ENCODE measurements around the gene TLR5. TPM values are rescaled to one million over a fixed set of nuclear protein-coding genes. Genes with fewer than 3 reads are reported as not detected.

The TLR5 gene
- polyA plus RNA-seq, 1 donor: 1.9 TPM

DNA sequence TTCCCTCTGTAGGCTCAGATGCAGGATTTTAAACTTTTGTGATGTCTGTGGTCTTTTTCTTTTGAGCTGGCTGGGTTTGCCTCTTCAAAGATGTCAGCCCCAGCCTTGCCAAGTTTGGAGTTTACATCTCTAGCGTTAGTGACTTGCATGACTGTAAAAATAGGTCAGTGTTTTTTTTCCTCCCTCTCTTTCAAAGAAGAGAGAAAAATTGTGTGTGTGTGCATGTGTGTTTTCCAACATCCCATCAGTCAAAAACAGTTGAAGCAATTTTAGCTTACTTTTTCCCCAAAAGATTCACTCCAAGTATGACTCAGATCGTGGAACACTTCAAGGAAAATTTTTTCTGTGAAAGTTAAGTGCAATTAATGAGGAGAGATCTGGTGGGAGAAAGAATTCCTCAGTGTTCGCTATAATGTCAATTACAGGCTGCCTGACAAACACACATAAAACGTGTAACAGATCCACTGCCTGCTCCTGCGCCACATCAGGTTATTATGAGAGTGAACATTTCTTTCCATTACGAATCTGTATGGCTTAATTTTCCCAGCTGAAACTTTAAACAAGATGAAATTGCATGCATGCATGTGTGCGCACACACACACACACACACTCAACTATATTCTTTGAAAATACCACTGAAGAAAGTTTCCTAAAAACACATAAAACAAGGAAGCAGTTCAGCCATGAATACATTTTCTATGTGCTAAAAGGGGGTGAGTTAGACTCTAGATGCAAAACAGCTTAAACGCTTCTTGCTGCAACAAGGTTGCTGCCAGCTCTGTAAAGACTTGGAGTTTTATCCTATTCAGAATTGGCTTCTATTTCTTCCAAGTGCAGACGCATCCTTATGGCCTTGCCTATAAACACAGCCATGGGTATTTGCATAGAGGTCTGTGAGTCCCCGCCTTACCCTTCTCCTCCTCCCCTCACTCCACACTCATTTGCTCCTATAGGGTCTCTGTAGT lies 55.5 kb downstream of the TLR5 start:
- WGBS (ENCODE audit: insufficient coverage, low lambda C conversion rate): 86% methylated on average over 1 of the region's 10 CpGs
- Histone ChIP-seq H3K9me3 (ENCODE audit: control insufficient read depth, low read depth, low read length) (no peaks in the 10 kb centered on the region), H3K4me1 (ENCODE audit: control insufficient read depth, insufficient read depth, low read length) (peaks cover 3% of the 10 kb centered on the region), H3K36me3 (ENCODE audit: control insufficient read depth, insufficient read depth, low read length) (no peaks in the 10 kb centered on the region), H3K4me3 (ENCODE audit: low read length) (no peak overlapping the region), H3K27ac (ENCODE audit: low read length) (peak overlapping the region; percentile 28), H3K27me3 (ENCODE audit: control insufficient read depth, insufficient read depth, low read length) (no peaks in the 10 kb centered on the region)
- no peak for DNase-seq

GRCh38 chr1:223084464-223084866 lies 58.6 kb downstream of the TLR5 start:
- no peak for DNase-seq
- no peaks in the 10 kb centered on the region for H3K27me3 ChIP-seq (ENCODE audit: control insufficient read depth, insufficient read depth, low read length)
- H3K9me3 ChIP-seq (ENCODE audit: control insufficient read depth, low read depth, low read length): no peaks in the 10 kb centered on the region
- H3K4me1 ChIP-seq (ENCODE audit: control insufficient read depth, insufficient read depth, low read length): peaks cover 6% of the 10 kb centered on the region
- no peak overlapping the region for H3K4me3 ChIP-seq (ENCODE audit: low read length)
- H3K36me3 ChIP-seq (ENCODE audit: control insufficient read depth, insufficient read depth, low read length): no peaks in the 10 kb centered on the region
- 100% methylated on average over 2 of the region's 8 CpGs for WGBS (ENCODE audit: insufficient coverage, low lambda C conversion rate)
- no peak overlapping the region for H3K27ac ChIP-seq (ENCODE audit: low read length)

DNA sequence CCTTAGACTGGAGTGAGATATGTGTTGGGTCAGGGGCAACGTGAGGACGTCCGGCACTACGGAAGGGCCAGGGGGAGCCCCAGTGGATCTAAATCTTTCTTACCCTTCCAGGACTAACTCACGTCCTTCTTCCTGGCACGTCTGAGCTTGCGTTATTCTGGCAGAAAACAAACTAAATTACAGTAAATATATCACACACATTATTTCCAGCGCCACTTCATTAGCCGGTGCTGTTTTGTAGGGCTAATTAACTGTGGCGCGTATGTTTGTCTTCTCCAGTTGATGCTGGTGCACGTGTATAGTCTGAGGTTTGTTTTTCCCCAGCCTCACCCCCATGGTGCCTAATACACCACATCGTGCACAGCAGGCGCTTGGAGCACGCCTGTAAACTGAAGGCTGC lies 59.2 kb downstream of the TLR5 start:
- DNase-seq: no peak
- H3K9me3 ChIP-seq (ENCODE audit: control insufficient read depth, low read depth, low read length): no peaks in the 10 kb centered on the region
- 64% methylated on average over 3 of the region's 15 CpGs for WGBS (ENCODE audit: insufficient coverage, low lambda C conversion rate)
- no peak overlapping the region for H3K27ac ChIP-seq (ENCODE audit: low read length)
- H3K4me3 ChIP-seq (ENCODE audit: low read length): no peak overlapping the region
- H3K4me1 ChIP-seq (ENCODE audit: control insufficient read depth, insufficient read depth, low read length): peaks cover 6% of the 10 kb centered on the region
- no peaks in the 10 kb centered on the region for H3K27me3 ChIP-seq (ENCODE audit: control insufficient read depth, insufficient read depth, low read length)
- H3K36me3 ChIP-seq (ENCODE audit: control insufficient read depth, insufficient read depth, low read length): no peaks in the 10 kb centered on the region

DNA sequence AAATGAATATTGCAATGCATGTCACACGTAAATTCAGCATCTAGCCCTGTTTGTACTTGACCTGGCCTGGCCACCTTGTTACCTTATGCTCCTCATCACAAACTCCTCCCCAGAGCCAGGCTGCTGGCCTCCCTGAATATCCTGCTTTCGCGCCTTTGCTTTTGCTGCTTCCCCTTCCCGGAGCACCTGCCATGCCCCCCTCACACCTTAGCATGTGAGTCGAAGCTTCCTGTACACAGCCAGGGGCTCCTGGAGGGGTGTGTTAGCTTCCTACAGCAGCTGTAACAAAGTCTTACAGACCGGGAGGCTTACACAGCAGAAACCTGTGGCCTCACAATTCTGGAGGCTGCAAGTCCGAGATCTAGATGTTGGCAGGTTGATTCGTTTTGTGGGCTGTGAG lies 60.1 kb downstream of the TLR5 start:
- H3K4me3 ChIP-seq (ENCODE audit: low read length): no peak overlapping the region
- H3K27me3 ChIP-seq (ENCODE audit: control insufficient read depth, insufficient read depth, low read length): no peaks in the 10 kb centered on the region
- no peaks in the 10 kb centered on the region for H3K9me3 ChIP-seq (ENCODE audit: control insufficient read depth, low read depth, low read length)
- H3K27ac ChIP-seq (ENCODE audit: low read length): no peak overlapping the region
- no peaks in the 10 kb centered on the region for H3K36me3 ChIP-seq (ENCODE audit: control insufficient read depth, insufficient read depth, low read length)
- no CpG with 5 or more reads among the region's 8 CpGs for WGBS (ENCODE audit: insufficient coverage, low lambda C conversion rate)
- H3K4me1 ChIP-seq (ENCODE audit: control insufficient read depth, insufficient read depth, low read length): peaks cover 6% of the 10 kb centered on the region
- DNase-seq: no peak

DNA sequence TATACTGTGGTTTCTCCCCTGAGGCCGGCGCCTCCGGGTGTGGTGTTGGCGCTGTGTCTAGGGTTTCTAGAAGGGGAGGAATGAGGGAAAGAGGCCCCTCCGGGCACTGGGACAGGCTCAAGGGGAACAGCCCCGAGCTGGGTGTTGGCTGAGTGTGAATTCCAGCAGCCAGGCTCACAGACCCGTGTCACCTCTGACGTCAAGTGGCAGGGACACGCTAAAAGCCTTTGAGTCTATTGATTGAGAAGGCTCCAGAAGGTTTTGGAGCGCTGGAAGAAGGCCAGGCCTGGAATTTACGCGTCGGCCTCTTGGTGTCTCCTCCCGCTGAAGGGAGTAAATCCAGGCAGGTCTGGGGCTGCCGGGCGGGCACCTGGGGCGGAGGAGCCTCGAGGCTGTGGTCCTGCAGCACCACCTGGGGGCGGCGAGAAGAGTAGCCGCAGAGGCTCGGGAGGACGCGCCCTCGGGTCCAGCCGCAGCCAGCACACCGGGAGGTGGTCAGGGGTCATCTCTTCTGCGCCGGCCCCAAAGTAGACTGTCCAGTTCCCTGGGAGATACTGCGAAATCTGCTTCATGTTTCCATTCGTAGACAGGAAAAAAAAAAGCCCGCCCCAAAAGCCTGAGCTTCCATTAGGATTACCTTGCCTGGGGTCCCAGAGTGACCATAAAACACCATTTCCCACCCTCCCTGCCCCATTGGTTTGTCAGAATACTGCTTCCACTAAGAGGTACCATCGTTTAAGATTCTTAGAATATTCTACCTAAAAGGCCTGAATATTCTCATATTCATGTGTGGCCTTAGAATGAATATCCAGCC lies 61.7 kb downstream of the TLR5 start:
- Histone ChIP-seq H3K4me3 (ENCODE audit: low read length) (peak overlapping the region; percentile 31), H3K27me3 (ENCODE audit: control insufficient read depth, insufficient read depth, low read length) (no peaks in the 10 kb centered on the region), H3K4me1 (ENCODE audit: control insufficient read depth, insufficient read depth, low read length) (peaks cover 6% of the 10 kb centered on the region), H3K36me3 (ENCODE audit: control insufficient read depth, insufficient read depth, low read length) (no peaks in the 10 kb centered on the region), H3K27ac (ENCODE audit: low read length) (peak overlapping the region; percentile 71), H3K9me3 (ENCODE audit: control insufficient read depth, low read depth, low read length) (no peaks in the 10 kb centered on the region)
- WGBS (ENCODE audit: insufficient coverage, low lambda C conversion rate): no CpG with 5 or more reads among the region's 33 CpGs
- peak; percentile 83 to 88 for DNase-seq

DNA sequence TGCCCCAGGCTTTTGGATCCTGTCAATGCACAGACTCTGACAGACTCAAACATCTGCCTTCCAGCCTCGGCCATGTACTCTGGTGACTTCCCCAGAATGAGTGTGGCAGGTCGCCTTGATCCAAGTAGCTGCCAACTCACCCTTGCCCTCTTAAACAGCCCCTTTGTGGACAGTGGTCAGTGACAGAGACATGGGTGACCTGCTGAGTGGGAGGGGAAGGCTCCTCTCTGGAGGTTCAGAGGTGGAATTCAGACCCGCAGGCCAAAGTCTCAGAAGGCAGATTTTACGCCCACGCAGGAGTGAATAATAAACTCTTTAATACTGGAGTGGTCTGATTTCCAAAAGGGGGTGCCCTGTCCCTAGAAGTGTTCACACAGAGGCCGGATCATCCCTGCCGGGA lies 63.5 kb downstream of the TLR5 start:
- WGBS (ENCODE audit: insufficient coverage, low lambda C conversion rate): no CpG with 5 or more reads among the region's 7 CpGs
- no peak for DNase-seq
- H3K9me3 ChIP-seq (ENCODE audit: control insufficient read depth, low read depth, low read length): no peaks in the 10 kb centered on the region
- no peak overlapping the region for H3K4me3 ChIP-seq (ENCODE audit: low read length)
- H3K27ac ChIP-seq (ENCODE audit: low read length): no peak overlapping the region
- H3K4me1 ChIP-seq (ENCODE audit: control insufficient read depth, insufficient read depth, low read length): peaks cover 3% of the 10 kb centered on the region
- no peaks in the 10 kb centered on the region for H3K27me3 ChIP-seq (ENCODE audit: control insufficient read depth, insufficient read depth, low read length)
- H3K36me3 ChIP-seq (ENCODE audit: control insufficient read depth, insufficient read depth, low read length): no peaks in the 10 kb centered on the region

- no peak for DNase-seq
- no peaks in the 10 kb centered on the region for H3K9me3 ChIP-seq (ENCODE audit: control insufficient read depth, low read depth, low read length)
- H3K27ac ChIP-seq (ENCODE audit: low read length): no peak overlapping the region
- H3K4me1 ChIP-seq (ENCODE audit: control insufficient read depth, insufficient read depth, low read length): peaks cover 3% of the 10 kb centered on the region
- H3K4me3 ChIP-seq (ENCODE audit: low read length): no peak overlapping the region
- H3K27me3 ChIP-seq (ENCODE audit: control insufficient read depth, insufficient read depth, low read length): peaks cover under 1% of the 10 kb centered on the region
- no CpG with 5 or more reads among the region's 16 CpGs for WGBS (ENCODE audit: insufficient coverage, low lambda C conversion rate)
- no peaks in the 10 kb centered on the region for H3K36me3 ChIP-seq (ENCODE audit: control insufficient read depth, insufficient read depth, low read length)
Measured at GRCh38 chr1:223077247-223077833, 65.7 kb downstream of the TLR5 start.

GRCh38 chr1:223076362-223076761 lies 66.7 kb downstream of the TLR5 start:
- no CpG with 5 or more reads among the region's 6 CpGs for WGBS (ENCODE audit: insufficient coverage, low lambda C conversion rate)
- H3K4me1 ChIP-seq (ENCODE audit: control insufficient read depth, insufficient read depth, low read length): peaks cover 3% of the 10 kb centered on the region
- H3K27me3 ChIP-seq (ENCODE audit: control insufficient read depth, insufficient read depth, low read length): peaks cover 2% of the 10 kb centered on the region
- no peaks in the 10 kb centered on the region for H3K9me3 ChIP-seq (ENCODE audit: control insufficient read depth, low read depth, low read length)
- no peak overlapping the region for H3K27ac ChIP-seq (ENCODE audit: low read length)
- no peaks in the 10 kb centered on the region for H3K36me3 ChIP-seq (ENCODE audit: control insufficient read depth, insufficient read depth, low read length)
- no peak for DNase-seq
- H3K4me3 ChIP-seq (ENCODE audit: low read length): no peak overlapping the region

DNA sequence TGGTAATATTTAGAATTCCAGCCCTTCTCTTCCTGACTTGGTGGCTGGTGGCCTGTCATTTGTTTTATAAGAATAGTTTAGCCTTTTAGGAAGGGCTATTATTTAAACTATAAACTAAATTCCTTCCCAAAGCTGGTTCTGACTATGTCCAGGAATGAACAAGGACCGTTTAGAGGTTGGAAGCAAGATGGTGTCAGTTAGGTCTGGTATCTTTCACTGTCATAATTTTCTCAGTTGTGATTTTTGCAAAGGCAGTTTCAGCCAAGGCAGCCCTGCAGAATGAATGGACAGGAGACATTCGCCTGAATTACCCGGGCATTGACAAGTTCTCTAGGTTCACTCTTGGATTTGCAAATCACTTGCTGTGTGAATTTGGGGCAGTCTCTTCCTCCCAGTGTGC lies 67.2 kb downstream of the TLR5 start:
- no peaks in the 10 kb centered on the region for H3K9me3 ChIP-seq (ENCODE audit: control insufficient read depth, low read depth, low read length)
- H3K4me1 ChIP-seq (ENCODE audit: control insufficient read depth, insufficient read depth, low read length): no peaks in the 10 kb centered on the region
- no CpG with 5 or more reads among the region's 3 CpGs for WGBS (ENCODE audit: insufficient coverage, low lambda C conversion rate)
- no peak for DNase-seq
- no peaks in the 10 kb centered on the region for H3K36me3 ChIP-seq (ENCODE audit: control insufficient read depth, insufficient read depth, low read length)
- H3K27me3 ChIP-seq (ENCODE audit: control insufficient read depth, insufficient read depth, low read length): peaks cover 2% of the 10 kb centered on the region
- H3K27ac ChIP-seq (ENCODE audit: low read length): no peak overlapping the region
- H3K4me3 ChIP-seq (ENCODE audit: low read length): no peak overlapping the region
